Stimulated activated CD4-positive, alpha-beta T cell treated with anti-CD3 and anti-CD28 coated beads, Interleukin-1b, Interleukin-23, amount 100 ng/mL, for 4 hours (primary cell): ENCODE results near the gene CCDC177.
"Not testable (repeated sequence)": the region's sequence is repeated elsewhere in the genome, so short reads cannot be mapped to it uniquely, and the experiment has no call there.

Source experiments
- DNase-seq, 2 donors: peaks; one replicate each; pipeline ENCODE4 v3.0.0-alpha.2; 2020; ENCODE audit warnings: low read depth in 2 of 2

CCDC177 gene

DNA sequence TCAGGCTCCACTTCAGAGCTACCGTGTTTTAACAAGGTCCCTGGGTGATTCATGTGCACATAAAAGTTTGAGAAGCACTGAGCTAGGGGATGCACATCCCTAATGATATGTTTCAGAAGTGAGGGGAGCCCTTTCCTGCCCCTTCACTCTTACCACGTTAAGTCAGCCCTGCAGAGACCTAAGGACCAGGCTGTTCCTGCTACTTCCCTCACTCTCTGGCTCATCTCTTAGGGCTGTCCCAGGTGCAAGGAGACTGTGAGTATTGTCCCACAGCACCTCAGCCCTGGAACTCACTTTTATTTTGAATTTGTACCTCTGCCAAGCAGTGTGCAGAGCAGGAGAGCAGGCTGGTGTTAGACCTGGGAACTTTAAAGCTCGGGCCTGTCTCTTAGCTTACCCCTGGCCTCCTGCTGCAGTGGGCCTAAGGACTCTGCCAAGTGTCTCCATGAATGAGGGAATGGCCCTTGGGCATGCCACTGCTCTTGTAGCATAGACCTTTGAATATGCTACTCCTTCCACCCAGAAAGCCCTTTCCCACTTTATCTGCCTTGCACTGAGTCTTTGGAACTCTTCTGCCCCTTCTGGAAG, 25.7 kb upstream of the CCDC177 start:
- no peak for DNase-seq

DNA sequence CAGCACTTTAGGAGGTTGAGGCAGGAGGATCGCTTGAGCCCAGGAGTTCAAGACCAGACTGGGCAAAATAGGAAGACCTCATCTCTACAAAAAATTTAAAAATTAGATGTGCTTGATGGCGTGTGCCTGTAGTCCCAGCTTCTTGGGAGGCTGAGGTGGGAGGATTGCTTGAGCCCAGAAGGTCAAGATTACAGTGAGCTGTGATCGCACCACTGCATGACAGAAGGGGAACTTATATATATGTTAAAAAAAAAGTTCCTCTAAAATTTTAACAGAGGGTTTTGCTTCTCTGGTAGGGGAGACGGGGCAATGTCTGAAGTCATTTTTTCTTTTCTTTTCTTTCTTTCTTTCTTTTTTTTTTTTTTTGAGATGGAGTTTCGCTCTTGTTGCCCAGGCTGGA, 24.8 kb upstream of the CCDC177 start:
- not testable (repeated sequence) for DNase-seq

DNA sequence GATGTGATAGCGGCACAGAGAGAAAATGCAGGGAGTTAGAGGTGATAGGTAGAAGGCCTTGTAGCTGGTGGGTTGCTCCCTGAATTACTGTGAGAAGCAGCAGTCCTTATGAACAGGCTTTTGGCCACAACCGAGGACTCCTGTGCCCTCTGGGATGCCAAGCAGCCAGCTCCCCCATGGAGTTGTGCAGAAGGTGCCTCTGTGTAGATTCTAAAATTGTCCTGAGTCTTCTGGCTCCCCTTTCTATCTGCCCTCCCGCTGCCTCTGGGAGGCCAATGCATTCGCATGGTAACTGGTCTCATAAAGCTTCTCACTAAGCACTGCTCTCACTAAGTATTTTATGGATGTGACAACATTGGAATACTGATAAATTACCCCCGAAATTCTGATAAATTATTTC, 20.7 kb upstream of the CCDC177 start:
- DNase-seq = no peak

DNA sequence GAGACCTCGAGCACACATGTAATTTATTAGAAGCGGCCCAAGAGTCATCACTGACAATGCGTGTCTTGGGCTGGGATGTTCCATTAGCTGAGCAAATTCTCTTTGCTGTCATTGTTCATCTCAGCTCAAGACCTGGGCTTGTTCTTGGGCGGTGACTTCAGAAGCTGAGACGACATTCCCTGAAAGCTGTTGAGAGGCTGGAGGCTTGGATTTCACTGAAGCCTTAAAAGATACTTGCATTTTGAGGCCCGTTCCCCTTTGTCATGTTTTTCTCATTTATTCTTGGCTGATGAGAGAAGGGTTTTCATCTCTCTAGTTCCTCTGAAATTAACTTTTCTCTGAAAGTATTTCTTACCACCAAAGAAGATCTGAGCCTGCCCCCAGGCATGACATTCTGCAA, 20.2 kb upstream of the CCDC177 start:
- DNase-seq = no peak

DNA sequence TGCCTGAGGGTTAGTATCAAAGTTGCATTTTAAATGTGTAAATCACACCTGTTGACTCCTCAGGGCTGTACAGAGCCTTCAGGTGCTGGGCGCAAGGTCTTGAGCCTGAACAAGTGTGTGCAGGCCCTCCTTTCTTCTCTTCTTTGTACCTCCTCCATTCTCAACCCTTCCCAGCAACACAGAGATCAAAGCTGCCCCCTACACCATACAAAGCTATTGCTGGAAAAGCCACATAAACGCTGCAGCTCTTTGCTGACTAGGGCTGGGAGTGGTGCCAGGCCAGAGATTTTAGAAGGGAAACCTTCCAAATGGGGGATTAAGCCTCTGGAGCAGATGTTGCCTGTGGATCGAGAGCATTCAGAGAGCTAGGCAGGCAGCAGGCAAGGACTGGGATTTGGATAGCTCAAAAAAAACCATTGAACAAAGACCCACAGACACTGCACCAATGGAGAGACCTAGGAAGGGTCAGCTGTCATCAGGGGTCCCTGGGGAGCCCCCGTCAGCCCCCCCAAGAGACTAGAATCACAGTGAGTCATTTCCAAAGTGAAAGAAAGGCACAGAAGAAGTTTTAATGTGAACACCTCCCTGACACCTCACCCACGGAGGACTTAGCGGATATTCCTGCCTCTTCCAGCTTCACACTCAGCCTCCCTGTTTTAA, 18.5 kb upstream of the CCDC177 start:
- DNase-seq = no peak

DNA sequence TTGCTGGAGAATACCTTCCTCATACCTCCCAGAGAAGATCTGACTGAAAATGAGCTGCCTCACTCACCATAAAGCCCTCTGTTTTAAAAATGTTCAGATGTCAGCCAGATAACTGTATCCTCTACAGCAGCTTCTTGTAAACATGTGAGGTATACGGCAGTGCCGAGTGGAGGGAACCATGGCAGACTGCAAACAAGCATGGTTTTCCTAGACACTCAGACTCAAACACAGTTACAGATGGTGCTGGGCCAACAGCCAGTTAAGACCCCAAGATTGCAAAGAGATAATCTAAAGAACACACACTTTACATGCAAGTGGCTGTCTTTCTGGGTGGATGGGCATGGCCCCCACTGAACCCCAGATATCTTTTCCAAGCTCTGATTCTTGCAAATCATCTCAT, 16.6 kb upstream of the CCDC177 start:
- DNase-seq = no peak

DNA sequence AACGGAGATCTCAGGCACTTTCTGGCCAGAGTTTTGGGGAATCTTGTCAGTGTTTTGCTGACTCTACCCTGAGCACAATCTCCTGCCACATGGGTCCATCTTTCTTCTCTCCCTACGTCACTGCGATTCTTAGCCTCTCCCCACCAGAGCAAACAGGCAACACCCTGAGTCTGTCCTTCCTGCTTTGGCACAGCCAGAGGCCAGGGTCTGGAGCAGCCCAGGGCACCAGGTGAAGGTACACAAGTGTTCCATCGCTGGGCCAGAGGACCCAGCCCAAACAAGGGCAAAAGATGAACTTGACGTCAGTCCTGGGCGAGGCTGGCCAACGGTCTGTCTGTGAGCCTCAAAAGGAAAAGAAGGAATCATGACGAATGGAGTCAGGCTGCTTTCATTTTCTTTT, 12.7 kb upstream of the CCDC177 start:
- no peak for DNase-seq

DNA sequence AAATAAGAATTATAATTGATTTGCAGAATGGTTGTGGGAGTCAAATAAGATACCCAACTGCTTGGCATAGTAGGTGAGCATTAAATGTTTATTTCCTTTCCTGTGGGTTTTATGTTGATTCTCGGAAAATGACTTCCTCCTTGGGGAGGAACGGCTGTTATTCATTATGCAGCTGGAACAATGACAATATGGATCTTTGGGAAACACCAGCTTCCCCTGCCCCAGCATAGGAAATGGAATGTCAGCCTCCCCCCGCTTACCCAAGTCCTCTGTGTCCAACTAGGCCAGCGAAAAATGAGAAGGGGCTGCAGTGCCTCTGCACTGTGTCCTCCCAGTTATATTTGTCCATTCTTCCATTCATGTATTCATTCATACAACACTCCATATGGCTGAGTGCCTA, 11.7 kb upstream of the CCDC177 start:
- no peak for DNase-seq

DNA sequence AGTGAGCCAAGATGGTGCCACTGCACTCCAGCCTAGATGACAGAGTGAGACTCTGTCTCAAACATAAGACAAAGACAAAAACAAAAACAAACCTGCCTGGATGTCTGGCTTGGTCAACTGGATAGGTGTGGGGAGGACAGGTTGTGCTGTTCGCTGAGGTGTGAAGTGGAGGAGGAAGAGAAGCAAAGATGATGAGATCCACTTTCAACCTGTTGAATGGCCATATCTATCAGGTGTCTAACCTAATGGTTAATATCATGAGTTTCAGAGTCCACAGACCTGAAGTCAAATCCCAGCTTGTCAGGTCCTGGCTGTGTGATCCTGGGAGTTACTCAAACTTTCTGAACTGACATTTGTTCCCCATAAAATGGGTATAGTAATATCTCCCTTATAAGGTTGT, 9.7 kb upstream of the CCDC177 start:
- no peak for DNase-seq

DNA sequence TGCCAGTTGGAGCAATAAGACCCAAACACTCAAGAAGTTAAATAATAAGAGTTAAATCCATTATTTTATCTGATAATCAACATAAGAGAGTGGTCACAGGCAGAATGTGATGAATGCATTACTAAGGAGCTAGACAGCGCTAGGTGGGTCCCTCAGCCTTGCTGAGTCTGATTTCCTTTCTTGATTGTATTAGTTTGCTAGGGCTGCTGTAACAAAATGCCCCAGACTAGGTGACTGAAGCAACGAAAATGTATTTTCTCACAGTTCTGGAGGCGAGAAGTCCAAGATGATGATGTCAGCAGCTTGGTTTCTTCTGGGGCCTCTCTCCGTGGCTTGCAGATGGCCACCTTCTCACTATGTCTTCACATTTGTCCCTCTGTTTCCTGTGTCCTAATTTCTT, 8.2 kb upstream of the CCDC177 start:
- no peak for DNase-seq

DNA sequence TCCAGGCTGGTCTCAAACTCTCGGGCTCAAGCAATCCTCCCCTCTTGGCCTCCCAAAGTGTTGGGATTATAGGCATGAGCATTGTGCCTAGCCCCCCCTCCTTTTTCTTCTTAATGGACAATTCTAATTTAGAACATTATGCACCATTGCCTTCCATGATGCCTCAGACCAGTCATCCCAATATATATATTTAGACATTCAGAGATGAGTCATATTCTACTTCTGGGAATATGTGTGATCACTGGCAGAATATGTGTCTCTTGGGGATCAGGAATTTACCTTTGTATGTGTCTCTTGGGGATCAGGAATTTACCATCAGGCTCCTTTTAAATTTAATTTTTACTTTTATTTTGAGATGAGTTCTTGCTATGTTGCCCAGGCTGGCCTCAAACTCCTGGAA, 7.5 kb upstream of the CCDC177 start:
- no peak for DNase-seq

DNA sequence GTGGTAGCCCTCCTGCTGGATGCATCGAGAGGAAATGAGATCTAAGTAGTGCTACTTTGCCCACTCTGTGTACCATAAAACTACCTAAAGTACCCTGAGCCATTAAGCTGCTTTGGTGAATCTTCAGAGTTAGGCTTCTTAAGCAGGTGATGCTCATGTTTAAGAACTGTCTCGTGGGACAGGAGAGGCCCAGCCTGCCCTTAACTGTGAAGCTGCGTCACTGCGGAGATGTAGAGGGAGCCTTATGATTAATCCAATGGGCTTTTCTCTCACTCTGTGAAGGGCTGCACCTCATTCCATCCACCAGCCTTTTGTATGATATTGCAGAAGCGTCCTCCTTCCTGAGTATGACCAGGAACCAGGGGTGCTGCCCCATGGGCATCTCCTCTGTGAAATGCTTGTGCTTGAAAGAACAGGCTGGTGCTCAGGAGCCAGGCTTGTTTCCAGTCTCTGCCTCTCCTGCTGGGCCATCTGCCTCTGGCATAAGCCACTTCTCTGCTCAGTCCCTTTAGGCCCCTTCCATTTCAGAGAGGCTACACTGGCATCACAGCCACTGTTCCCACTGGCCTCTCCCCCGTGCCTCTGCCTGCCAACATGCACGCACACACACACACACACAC, 6.8 kb upstream of the CCDC177 start:
- DNase-seq = no peak

DNA sequence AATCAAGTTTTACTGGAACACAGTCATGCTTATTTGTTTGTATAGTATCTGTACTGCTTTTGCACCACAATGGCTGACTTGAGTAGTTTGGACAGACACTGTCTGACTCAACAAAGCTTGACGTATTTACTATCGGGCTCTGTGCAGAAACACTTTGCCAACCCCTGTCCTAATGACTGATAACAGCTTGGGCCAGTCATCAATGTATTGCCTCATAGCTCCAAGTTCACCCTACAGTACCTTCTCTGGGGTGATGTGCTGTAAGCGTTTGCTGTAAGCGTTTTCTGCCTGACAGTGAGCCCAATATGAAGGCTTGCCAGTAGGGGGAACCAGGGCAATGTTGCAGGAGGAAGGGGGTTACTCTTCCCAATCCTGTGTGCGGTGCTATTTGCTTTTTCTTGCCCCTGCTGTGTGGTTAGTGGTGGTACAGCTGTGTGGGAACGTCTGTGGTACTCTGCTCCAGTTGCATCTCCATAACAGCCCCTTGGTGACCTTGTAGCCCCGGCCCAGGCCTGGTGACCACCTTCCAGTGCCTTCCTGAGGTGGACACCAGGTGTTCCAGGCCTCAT, 5.4 kb upstream of the CCDC177 start:
- DNase-seq = no peak

DNA sequence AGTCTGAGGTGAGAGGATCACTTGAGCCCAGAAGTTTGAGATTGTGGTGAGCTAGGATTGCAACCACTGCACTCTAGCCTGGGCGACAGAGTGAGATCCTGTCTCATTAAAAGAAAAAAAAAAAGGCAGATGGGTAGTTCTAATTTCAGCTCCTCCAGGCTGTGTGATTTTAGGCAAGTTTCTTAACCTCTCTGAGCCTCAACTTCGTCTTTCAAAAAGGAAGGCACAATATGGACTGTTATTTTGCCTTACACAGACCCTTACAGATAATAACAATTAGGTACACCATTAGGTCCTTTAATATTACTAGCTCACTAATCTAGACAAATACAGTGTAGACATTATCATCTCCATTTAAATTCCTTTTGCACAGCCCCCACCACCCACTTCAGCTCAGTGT, 4.8 kb upstream of the CCDC177 start:
- no peak for DNase-seq

DNA sequence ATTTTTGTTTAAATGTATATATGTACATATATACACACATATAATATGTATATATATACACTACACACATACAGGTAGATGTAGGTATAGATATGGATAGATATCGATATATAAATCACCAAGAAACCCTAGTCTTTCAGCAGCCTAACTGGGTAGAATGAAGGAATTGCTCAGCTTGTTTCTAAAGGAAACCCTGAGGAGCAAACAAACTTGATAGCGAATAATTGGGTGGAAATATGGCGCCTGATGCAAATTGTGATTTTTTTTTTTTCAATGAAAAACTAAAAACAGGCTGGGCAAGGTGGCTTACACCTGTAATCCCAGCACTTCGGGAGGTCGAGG, 254 bp upstream of the CCDC177 start:
- DNase-seq = no peak

DNA sequence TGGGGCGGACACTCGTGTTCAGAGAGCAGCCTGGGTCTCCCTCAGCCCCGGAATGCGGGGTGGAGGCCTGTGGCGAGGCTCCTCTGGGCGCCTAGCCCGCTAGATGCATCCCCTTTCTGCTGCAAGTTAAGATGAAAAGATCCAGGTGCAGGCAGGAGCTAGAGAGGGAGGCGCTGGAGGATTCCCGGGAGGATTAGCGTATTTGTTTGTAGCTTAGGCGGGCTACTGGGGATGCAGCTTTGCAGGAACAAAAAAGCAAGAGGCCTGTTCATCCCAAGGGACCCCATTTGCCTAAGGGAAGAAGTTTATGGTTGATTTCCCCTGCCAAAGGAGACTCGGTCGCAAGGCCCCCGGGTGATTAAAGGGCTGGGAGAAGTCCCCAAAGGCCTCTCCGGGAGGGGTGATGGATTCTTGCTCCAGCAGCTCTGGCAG, 824 bp downstream of the CCDC177 start:
- DNase-seq = no peak

DNA sequence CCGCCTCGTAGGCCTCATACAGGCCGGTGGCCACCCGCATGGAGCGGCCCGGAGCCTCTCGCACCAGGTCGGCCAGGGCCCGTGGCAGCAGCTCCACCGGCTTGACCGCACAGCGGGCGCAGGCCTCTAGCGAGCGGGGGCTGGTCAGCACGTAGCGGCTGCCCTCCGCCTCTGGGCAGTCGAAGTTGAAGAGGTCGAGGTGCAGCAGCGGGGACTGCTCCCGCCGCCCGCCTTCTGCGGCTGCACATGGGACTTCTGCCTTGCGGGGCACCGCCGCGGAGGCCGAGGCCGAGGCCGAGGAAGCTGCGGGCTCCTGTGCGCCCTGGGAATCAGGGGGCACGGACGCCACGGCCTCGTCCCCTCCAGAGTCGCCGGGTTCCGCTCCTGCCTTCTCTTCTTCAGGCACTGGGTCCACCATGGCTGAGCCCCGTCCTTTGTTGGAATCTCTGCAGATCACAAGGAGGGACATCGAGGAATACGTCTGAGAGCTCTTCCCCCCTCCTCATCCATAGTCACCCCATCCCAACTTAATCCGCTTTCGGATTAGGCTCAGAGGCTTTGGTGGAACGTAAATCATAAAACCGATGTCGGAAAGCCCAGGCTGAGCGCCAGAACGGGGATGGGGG, 1.4 kb downstream of the CCDC177 start:
- no peak for DNase-seq

DNA sequence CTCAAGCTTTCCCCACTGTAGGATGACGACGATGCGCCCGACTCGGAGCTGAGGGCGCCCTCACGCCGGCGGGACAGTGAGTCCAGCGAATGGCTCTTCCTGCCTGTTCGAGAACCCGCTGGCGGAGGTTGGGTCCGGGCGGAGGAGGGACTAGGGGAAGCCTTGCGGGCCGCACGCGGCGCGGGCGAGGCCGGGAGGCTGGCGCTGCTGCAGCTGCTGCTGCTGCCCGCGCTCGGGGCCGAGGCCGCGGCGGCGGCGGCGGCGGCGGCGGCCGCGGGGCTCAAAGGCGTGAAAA, 1.9 kb downstream of the CCDC177 start:
- no peak for DNase-seq

DNA sequence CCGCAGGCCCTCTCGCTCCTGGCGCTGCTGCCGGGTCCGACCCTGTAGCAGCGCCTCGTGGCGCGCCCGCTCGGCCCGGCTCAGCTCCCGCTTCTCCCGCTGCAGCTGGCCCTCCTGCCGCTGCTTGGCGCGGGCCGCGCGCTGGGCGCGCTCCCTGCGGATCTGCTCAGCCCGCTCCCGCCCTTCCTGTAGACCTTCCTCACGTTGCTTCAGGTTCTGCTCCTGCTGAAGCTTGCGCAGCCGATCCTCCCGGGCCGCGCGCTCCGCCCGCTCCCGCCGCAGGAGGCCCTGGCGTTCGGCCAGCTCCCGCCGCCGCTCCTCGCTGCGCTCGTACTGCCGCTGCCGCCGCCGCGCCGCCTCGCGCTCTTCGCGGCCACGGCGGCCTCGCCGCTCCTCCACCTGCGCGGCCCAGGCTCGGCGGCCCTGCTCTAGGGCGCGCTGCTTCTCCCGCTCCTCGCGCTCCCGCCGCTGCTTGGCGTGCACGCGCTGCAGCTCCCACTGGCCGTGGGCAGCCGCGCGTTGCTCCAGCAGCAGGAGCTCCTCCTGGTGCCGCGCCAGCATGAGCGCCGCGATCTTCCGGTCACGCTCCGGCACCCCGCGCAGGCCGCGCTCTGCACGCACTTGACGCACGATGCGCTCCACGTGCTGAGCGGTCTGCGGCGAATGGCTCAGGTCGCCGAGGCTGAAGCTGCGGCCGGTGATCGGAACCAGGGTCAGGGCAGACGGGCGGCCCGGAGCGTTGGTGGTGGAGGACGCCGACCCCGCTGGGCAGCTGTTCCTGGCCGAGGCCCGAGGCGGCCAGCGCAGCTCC, 2.4 kb downstream of the CCDC177 start:
- DNase-seq = no peak

DNA sequence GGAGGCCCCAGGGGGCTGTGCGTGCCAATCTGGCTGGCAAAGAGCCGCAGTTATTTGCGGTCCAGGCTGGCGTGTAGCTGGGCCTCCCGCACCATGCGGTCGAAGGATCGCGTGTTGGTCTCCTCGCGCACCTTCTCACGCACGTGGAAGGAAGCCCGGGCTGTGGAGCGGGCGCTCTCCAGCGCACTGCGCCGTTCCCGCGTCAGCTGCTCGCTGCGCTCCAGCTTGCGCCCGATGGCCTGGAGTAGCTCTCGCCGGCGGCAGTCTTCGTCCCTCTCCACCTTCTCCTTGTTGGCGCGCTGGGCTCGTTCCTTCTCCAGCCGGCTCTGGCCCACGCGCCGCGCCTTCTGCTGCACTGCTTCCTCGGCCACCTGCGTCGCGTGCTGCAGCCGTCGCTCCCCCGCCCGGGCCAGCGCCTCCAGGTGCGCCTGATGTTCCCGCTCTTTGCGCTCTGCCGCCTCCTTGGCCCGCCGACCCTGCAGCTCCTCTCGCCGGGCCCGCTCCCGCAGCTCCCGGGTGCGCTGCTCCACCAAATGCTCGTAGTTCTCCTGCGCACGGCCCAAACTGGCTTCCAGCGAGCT, 3.1 kb downstream of the CCDC177 start:
- DNase-seq = no peak

DNA sequence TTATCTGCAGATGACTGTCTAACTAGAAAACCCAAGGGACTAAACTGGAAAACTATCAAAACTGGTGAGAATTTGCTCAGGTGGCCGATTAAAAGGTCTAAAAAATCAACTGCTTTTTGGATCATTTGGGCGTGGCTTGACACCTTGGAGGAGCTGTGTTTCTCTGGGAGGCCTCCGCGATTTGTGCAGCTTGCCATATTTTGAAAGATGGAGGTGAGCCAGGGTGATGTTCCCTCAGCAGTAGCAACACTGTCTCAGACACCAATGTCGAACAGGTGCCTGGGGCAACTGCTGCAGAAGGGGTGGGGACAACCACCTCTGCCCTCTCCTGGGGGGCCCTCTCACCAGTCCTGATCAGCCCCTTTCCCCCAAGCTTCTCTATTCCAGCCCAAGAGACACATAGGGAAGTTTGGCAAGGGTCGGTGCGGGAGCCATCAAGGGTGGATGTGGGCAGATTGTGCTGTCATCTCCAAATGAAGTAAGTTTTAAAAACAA, 3.8 kb downstream of the CCDC177 start:
- DNase-seq = no peak

DNA sequence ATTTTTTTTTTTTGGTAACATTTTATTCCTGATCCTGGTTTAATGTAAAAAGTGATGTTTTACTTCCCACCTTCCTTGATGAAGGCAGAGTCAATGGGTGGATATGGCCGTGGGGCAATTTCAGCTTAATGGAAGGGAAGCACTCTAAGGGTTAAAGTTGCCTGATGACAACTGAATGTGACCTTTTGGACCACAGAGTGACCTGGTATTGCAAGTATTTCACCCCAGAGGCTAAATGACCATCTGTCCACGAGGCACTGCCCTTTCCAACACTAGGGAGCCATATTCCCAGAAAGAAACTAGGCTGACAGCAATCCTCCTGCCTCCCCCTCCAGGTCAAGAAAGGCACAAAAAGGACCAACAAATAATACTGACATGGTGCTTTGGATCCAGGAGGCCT, 4.8 kb downstream of the CCDC177 start:
- DNase-seq = no peak
